WTC11 (cell line): ENCODE data around the gene EHD4. TPM values are rescaled to one million over a fixed set of nuclear protein-coding genes. Genes with fewer than 3 reads are reported as not detected.

Experiments used
- ATAC-seq: fragments of 200-7000 bp; cut with Tn5 transposase; 2 replicates; pipeline ENCODE4 v1.10.0; 2021; ENCODE audit warnings: mild to moderate bottlenecking, moderate library complexity
- CTCF ChIA-PET: fragments of 300-600 bp; sonication (Branson Sonifier 250); formaldehyde crosslinking; loops from one replicate; lab custom pipeline; 2021; ENCODE audit warnings: antibody characterized with exemption; lab: Charles Lee
- POLR2A ChIA-PET: fragments of 350-600 bp; sonication (Branson Sonifier 250); formaldehyde crosslinking; loops from one replicate; lab custom pipeline; 2021; ENCODE audit warnings: antibody characterized with exemption; lab: Charles Lee
- DNase-seq: peaks from one replicate; pipeline ENCODE4 v3.0.0; 2021; ENCODE audit warnings: low spot score
- H3K27ac Mint-ChIP-seq: 2 replicates; pipeline ENCODE4 v1.8.0; 2021; ENCODE audit warnings: mixed read lengths
- H3K27me3 Mint-ChIP-seq: 2 replicates; pipeline ENCODE4 v1.8.0; 2021; ENCODE audit warnings: low read depth, mild to moderate bottlenecking, moderate library complexity, mixed read lengths
- H3K36me3 Mint-ChIP-seq: 2 replicates; pipeline ENCODE4 v1.8.0; 2021; ENCODE audit warnings: mixed read lengths
- H3K4me1 Mint-ChIP-seq: 2 replicates; pipeline ENCODE4 v1.8.0; 2022; ENCODE audit warnings: mixed read lengths
- H3K4me3 Mint-ChIP-seq: 2 replicates; pipeline ENCODE4 v1.8.0; 2021; ENCODE audit warnings: mild to moderate bottlenecking, moderate library complexity, mixed read lengths
- H3K9me3 Mint-ChIP-seq: 2 replicates; pipeline ENCODE4 v1.8.0; 2021; ENCODE audit warnings: mixed read lengths
- ETV6 ChIP-seq: sonication (generic); formaldehyde crosslinking; IDR thresholded peaks from 2 replicates; pipeline ENCODE4 v1.8.1; 2022; ENCODE audit warnings: mild to moderate bottlenecking, missing genetic modification reagents
- GRHL2 ChIP-seq: fragments of 250-450 bp; sonication (Bioruptor Pico); IDR thresholded peaks from 2 replicates; pipeline ENCODE4 v1.8.0; 2022; ENCODE audit warnings: mild to moderate bottlenecking, moderate library complexity; ENCODE audit not compliant: insufficient replicate concordance, severe bottlenecking
- HMGA2 ChIP-seq: fragments of 250-450 bp; sonication (Bioruptor Pico); IDR thresholded peaks from 2 replicates; pipeline ENCODE4 v1.4.0; 2021; ENCODE audit warnings: mild to moderate bottlenecking, moderate library complexity
- HMGXB4 ChIP-seq: sonication (generic); formaldehyde crosslinking; IDR thresholded peaks from 2 replicates; pipeline ENCODE4 v1.8.1; 2023; ENCODE audit warnings: mild to moderate bottlenecking, moderate library complexity, missing genetic modification reagents
- NFATC4 ChIP-seq: fragments of 250-450 bp; sonication (Bioruptor Pico); IDR thresholded peaks from 2 replicates; pipeline ENCODE4 v1.9.0; 2021; ENCODE audit warnings: mild to moderate bottlenecking
- NFE2L1 ChIP-seq: sonication (generic); formaldehyde crosslinking; IDR thresholded peaks from 2 replicates; pipeline ENCODE4 v1.8.1; 2023; ENCODE audit warnings: missing genetic modification reagents
- NFYB ChIP-seq: sonication (generic); formaldehyde crosslinking; conservative IDR thresholded peaks from 2 replicates; pipeline ENCODE4 v1.8.0; 2022; ENCODE audit warnings: low read depth, missing genetic modification reagents
- NR1H2 ChIP-seq: sonication (generic); formaldehyde crosslinking; IDR thresholded peaks from 2 replicates; pipeline ENCODE4 v1.9.0; 2021; ENCODE audit warnings: mild to moderate bottlenecking, moderate library complexity, missing genetic modification reagents
- NR2C2 ChIP-seq: sonication (generic); formaldehyde crosslinking; IDR thresholded peaks from 2 replicates; pipeline ENCODE4 v1.8.0; 2022; ENCODE audit warnings: mild to moderate bottlenecking, missing genetic modification reagents
- OVOL2 ChIP-seq: fragments of 250-450 bp; sonication (Bioruptor Pico); IDR thresholded peaks from 2 replicates; pipeline ENCODE4 v1.9.0; 2021; ENCODE audit warnings: mild to moderate bottlenecking, borderline replicate concordance
- PREB ChIP-seq: sonication (generic); formaldehyde crosslinking; IDR thresholded peaks from 2 replicates; pipeline ENCODE4 v1.8.1; 2022; ENCODE audit warnings: mild to moderate bottlenecking, missing genetic modification reagents, moderate library complexity, borderline replicate concordance
- PRRX2 ChIP-seq: fragments of 250-450 bp; sonication (Bioruptor Pico); IDR thresholded peaks from 2 replicates; pipeline ENCODE4 v1.8.0; 2021; ENCODE audit warnings: mild to moderate bottlenecking
- RELA ChIP-seq: sonication (generic); formaldehyde crosslinking; IDR thresholded peaks from 2 replicates; pipeline ENCODE4 v1.8.1; 2022; ENCODE audit warnings: missing genetic modification reagents, mild to moderate bottlenecking, borderline replicate concordance
- RORB ChIP-seq: fragments of 250-450 bp; sonication (Bioruptor Pico); IDR thresholded peaks from 2 replicates; pipeline ENCODE4 v1.9.0; 2021; ENCODE audit warnings: mild to moderate bottlenecking
- TEAD4 ChIP-seq: sonication (generic); formaldehyde crosslinking; IDR thresholded peaks from 2 replicates; pipeline ENCODE4 v1.8.0; 2022; ENCODE audit warnings: mild to moderate bottlenecking, missing genetic modification reagents
- USF1 ChIP-seq: sonication (generic); formaldehyde crosslinking; IDR thresholded peaks from 2 replicates; pipeline ENCODE4 v1.8.0; 2022; ENCODE audit warnings: mild to moderate bottlenecking, missing genetic modification reagents
- USF2 ChIP-seq: sonication (generic); formaldehyde crosslinking; IDR thresholded peaks from 2 replicates; pipeline ENCODE4 v1.8.1; 2023; ENCODE audit warnings: mild to moderate bottlenecking, missing genetic modification reagents, moderate library complexity
- ZNF219 ChIP-seq: sonication (generic); formaldehyde crosslinking; IDR thresholded peaks from 2 replicates; pipeline ENCODE4 v1.8.0; 2023; ENCODE audit warnings: missing genetic modification reagents, mild to moderate bottlenecking, borderline replicate concordance
- ZNF263 ChIP-seq: sonication (generic); formaldehyde crosslinking; IDR thresholded peaks from 2 replicates; pipeline ENCODE4 v1.8.1; 2022; ENCODE audit warnings: low read depth, mild to moderate bottlenecking, moderate library complexity, missing genetic modification reagents
- ZNF281 ChIP-seq: sonication (generic); formaldehyde crosslinking; IDR thresholded peaks from 2 replicates; pipeline ENCODE4 v1.8.0; 2023; ENCODE audit warnings: mild to moderate bottlenecking, missing genetic modification reagents
- ZNF532 ChIP-seq: fragments of 250-450 bp; sonication (Bioruptor Pico); IDR thresholded peaks from 2 replicates; pipeline ENCODE4 v1.9.0; 2021; ENCODE audit warnings: mild to moderate bottlenecking, borderline replicate concordance
- total RNA-seq: library from RNA; stranded (reverse); gene quantifications from 3 replicates; pipeline ENCODE4 v1.2.3, GENCODE V29; 2021

EHD4 gene
- total RNA-seq, 1 experiment from 2014 or later = 23.9 TPM

- TF ChIP-seq HMGXB4 (CRISPR knock-in tag) (no peak), RORB (CRISPR knock-in tag) (no peak), HMGA2 (no peak)
These were observed 102.3 kb downstream of the EHD4 start (continued) for GRCh38 chr15:41869770-41870688.

- ATAC-seq (no peak), DNase-seq (no peak)
- H3K27ac Mint-ChIP-seq = no peak overlapping the region
- ChIA-PET POLR2A (interaction anchor here (0.5 kb wide), 1 partner anchor 58 kb away, joined by 5 read pairs; no protein-coding TSS in a partner anchor), CTCF (interaction anchor here (0.5 to 1.8 kb wide), 3 partner anchors 10 to 267 kb away, joined by 4 to 7 read pairs (median 4); no protein-coding TSS in a partner anchor)
- no peak overlapping the region for H3K4me3 Mint-ChIP-seq
- H3K4me1 Mint-ChIP-seq = no peaks in the 10 kb centered on the region
- H3K9me3 Mint-ChIP-seq = no peaks in the 10 kb centered on the region
- H3K27me3 Mint-ChIP-seq = no peaks in the 10 kb centered on the region; the same call in 1 of the 2 replicates
- no peaks in the 10 kb centered on the region for H3K36me3 Mint-ChIP-seq
- TF ChIP-seq GRHL2 (CRISPR knock-in tag) (no peak), USF2 (CRISPR knock-in tag) (no peak), PREB (CRISPR knock-in tag) (no peak), NFATC4 (CRISPR knock-in tag) (no peak), NFE2L1 (no peak), USF1 (CRISPR knock-in tag) (no peak), ZNF281 (CRISPR knock-in tag) (no peak), ETV6 (CRISPR knock-in tag) (no peak), ZNF263 (no peak), NR1H2 (CRISPR knock-in tag) (no peak), RELA (CRISPR knock-in tag) (no peak), PRRX2 (CRISPR knock-in tag) (no peak), NR2C2 (CRISPR knock-in tag) (no peak), NFYB (CRISPR knock-in tag) (no peak), ZNF219 (CRISPR knock-in tag) (no peak), TEAD4 (CRISPR knock-in tag) (no peak), ZNF532 (CRISPR knock-in tag) (no peak), OVOL2 (CRISPR knock-in tag) (no peak)
These were observed 104.0 kb downstream of the EHD4 start for GRCh38 chr15:41868321-41868720.
